GM21360 (cell line): ENCODE results near the gene GPX1.

Experiments used
- ATAC-seq: cut with Tn5 transposase; IDR thresholded peaks from one replicate; pipeline ENCODE4 v1.9.1; 2021; ENCODE audit warnings: mild to moderate bottlenecking, moderate library complexity; ENCODE audit not compliant: unreplicated experiment

The GPX1 gene

DNA sequence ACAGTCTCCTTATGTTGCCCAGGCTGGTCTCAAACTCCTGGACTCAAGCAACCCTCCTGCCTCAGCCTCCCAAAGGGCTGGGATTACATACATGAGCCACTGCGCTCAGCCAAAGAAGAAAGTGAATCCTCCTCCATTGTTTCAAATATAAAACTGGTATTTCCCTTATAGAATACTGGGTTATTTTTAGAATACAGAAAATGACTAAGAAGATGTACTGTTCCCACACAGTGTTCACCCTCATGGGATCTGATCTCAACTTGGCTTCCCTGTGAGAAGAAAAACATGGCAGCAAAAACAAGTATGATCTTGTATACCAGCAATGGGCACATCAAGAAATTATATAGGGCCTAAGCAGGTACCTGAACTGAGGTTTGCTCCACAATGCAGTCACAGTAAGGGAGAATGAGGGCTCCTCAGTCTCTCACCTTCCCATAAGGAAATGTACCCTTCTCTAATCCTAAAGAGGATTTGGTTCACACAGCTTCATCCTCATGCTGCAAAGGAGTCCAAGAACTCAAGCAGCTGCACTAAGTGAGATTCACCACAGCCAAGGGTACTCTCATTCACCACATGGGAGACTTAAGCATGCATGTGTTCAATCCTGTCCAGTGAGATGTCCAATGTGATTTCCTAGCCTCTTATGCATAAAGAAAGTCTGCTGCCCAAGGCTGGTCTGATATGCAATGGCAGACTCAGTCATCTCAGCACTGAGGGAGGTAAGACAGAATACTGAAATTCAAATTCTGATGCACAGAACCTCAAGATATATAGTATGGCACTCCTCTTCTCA lies 44.1 kb downstream of the GPX1 start:
- no peak for ATAC-seq

DNA sequence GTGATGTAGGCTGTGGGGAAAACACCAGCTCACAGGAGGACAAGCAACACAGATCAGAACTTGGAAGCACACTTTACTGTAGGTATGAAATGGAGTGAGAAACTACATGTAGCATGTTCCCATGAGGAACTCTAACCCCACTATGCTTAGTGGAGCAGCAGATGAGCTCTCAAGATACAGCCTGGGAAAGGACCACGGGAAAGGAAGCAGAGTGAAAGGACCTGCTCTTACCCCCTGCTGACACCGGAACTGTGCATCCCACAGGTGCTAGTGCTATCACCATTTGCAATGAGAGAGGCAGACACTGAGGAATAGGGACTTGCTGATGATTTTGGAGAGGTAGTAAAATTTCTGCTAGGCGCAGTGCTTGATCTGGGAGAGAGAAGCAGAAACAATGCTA lies 46.9 kb downstream of the GPX1 start:
- no peak for ATAC-seq

DNA sequence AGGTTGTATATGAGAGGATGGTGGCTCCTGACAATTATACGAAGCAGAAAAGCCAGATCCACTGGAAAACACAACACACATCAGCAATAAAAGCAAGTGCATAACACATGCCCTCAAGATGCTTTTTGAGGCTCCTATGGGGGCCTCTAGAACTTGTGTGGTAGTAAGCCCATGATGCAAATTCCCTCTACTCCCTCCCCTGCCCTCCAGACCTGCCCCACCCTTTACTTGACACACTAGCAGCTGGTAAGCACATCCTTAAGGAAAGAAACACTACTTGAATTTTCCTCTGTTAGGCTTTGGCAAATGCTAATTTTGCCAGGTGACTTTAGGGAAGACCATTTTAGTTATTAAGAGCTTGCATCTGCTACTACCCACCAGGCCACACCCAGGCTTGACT lies 47.5 kb downstream of the GPX1 start:
- ATAC-seq: no peak
